ENCODE measurements around the gene NELFA.

NELFA gene

GRCh38 chr4:1933700-1934099, 75.1 kb downstream of the NELFA start (continued):
- no peak for TF ChIP-seq ZNF658 (tag by site-specific recombination; IDR thresholded peaks at IDR 0.05)

- no peak for TF ChIP-seq ZNF544 (tag by site-specific recombination; IDR thresholded peaks at IDR 0.05)
- no peak for TF ChIP-seq ZNF175 (tag by site-specific recombination; IDR thresholded peaks at IDR 0.05)
- TF ChIP-seq ZNF266 (tag by site-specific recombination; IDR thresholded peaks at IDR 0.05; ENCODE audit: low read depth) = no peak
- TF ChIP-seq REST (tag by site-specific recombination; IDR thresholded peaks at IDR 0.05) = no peak
- no peak for TF ChIP-seq ZNF140 (tag by site-specific recombination; IDR thresholded peaks at IDR 0.05)
- TF ChIP-seq SP3 (tag by site-specific recombination; IDR thresholded peaks at IDR 0.05) = no peak
- no peak for TF ChIP-seq ZFHX2 (tag by site-specific recombination; conservative IDR thresholded peaks at IDR 0.05)
- no peak for TF ChIP-seq ZBTB7A (tag by site-specific recombination; IDR thresholded peaks at IDR 0.05; ENCODE audit: low read depth)
- no peak for TF ChIP-seq ZNF639 (tag by site-specific recombination; IDR thresholded peaks at IDR 0.05)
- TF ChIP-seq ZBTB6 (tag by site-specific recombination; IDR thresholded peaks at IDR 0.05) = no peak
- Histone ChIP-seq H3K27ac (ENCODE audit: extremely low read depth, low read depth, low read length) (no peak overlapping the region), H3K9me3 (ENCODE audit: control insufficient read depth, insufficient read depth, low read depth, low read length) (no peaks in the 10 kb centered on the region), H3K4me3 (ENCODE audit: low read depth, low read length) (no peak overlapping the region), H3K4me1 (ENCODE audit: control insufficient read depth, insufficient read depth, low read length) (no peaks in the 10 kb centered on the region), H3K36me3 (ENCODE audit: control insufficient read depth in 2 of 2, insufficient read depth in 1 of 2, low read length in 2 of 2) (peaks cover 0 to 77% of the 10 kb centered on the region in 2 experiments; a peak in 2 of 3 replicates)
- ChIA-PET CTCF (no interaction called here), POLR2A (no interaction called here)
These were observed 76.0 kb downstream of the NELFA start for GRCh38 chr4:1932736-1933135.

All from HEK293 (cell line).